ENCODE measurements around the gene DAPK1. TPM values are rescaled to one million over a fixed set of nuclear protein-coding genes. Genes with fewer than 3 reads are reported as not detected.

The DAPK1 gene
- polyA plus RNA-seq, 2 of the 4 experiments (the other 2 are of a cell fraction) = 55.2 to 67.2 TPM

- Histone ChIP-seq H3K4me2 (no peak overlapping the region), H3K4me3 (no peak overlapping the region), H3K27ac (no peak overlapping the region), H3K4me1 (no peaks in the 10 kb centered on the region), H3K9me3 (no peaks in the 10 kb centered on the region)
- CTCF ChIA-PET = interaction anchor here (1.2 to 1.7 kb wide), 3 partner anchors 12 to 318 kb away, joined by 3 to 5 read pairs (median 3); no protein-coding TSS in a partner anchor
- WGBS (ENCODE audit: missing lambda C conversion rate) = 82% methylated on average over 8 of the region's 8 CpGs
- DNase-seq (ENCODE audit: low read depth in 1 of 2, low spot score in 1 of 2) (no peak), ATAC-seq (no peak), FAIRE-seq (no peak)
- POLR2A ChIA-PET = no interaction called here
- TF ChIP-seq RARB (CRISPR knock-in tag; IDR thresholded peaks at IDR 0.05) (no peak), HMGXB4 (CRISPR knock-in tag; IDR thresholded peaks at IDR 0.05; ENCODE audit: borderline replicate concordance) (no peak), REST (IDR thresholded peaks at IDR 0.05) (no peak), JUNB (IDR thresholded peaks at IDR 0.05) (no peak), CBX2 (IDR thresholded peaks at IDR 0.05; ENCODE audit: borderline replicate concordance, low read depth) (no peak), RAD21 (conservative IDR thresholded peaks at IDR 0.05 in 1 of 2, IDR thresholded peaks at IDR 0.05 in 1 of 2) (no peak), HOXB5 (CRISPR knock-in tag; IDR thresholded peaks at IDR 0.05) (no peak), GATA3 (IDR thresholded peaks at IDR 0.05; ENCODE audit: borderline replicate concordance) (no peak), MAZ (IDR thresholded peaks at IDR 0.05; ENCODE audit: borderline replicate concordance, low read depth, low read length) (no peak), CBX8 (IDR thresholded peaks at IDR 0.05) (no peak), ATOH8 (CRISPR knock-in tag; IDR thresholded peaks at IDR 0.05; ENCODE audit: low read depth) (no peak), JUN (IDR thresholded peaks at IDR 0.05) (no peak), PBX3 (IDR thresholded peaks at IDR 0.05) (no peak), CTCF (IDR thresholded peaks at IDR 0.05) (no peak), HES2 (IDR thresholded peaks at IDR 0.05) (no peak), FOXS1 (CRISPR knock-in tag; IDR thresholded peaks at IDR 0.05) (no peak), RFX5 (IDR thresholded peaks at IDR 0.05) (no peak), EHMT2 (IDR thresholded peaks at IDR 0.05; ENCODE audit: low read depth) (no peak), BCL3 (IDR thresholded peaks at IDR 0.05) (no peak)
These were observed 153.1 kb downstream of the DAPK1 start for GRCh38 chr9:87650611-87651295.

Data from A549 (cell line).